Esophagus muscularis mucosa (tissue), 4 donors: ENCODE data around the gene ATAD3B.

Experiments used
- EP300 ChIP-seq: sonication (generic); formaldehyde crosslinking; IDR thresholded peaks from one replicate; pipeline ENCODE4 v1.6.1; 2017; ENCODE audit warnings: antibody characterized with exemption
- POLR2A ChIP-seq: fragments of 450-650 bp; IDR thresholded peaks from one replicate; pipeline ENCODE4 v1.6.1; 2017; ENCODE audit warnings: antibody characterized with exemption, moderate library complexity, mild to moderate bottlenecking, low read depth
- TF ChIP-seq, protein P1 (sequence below), 3 experiments: fragments of 200-600 bp in 2 of 3; fragments of 450-650 bp in 1 of 3; sonication (generic) in 2 of 3; IDR thresholded peaks; one replicate each; pipeline ENCODE4 v1.5.1; 2017 to 2019; ENCODE audit warnings: antibody characterized with exemption in 3 of 3, mild to moderate bottlenecking in 2 of 3, moderate library complexity in 1 of 3

DNA sequence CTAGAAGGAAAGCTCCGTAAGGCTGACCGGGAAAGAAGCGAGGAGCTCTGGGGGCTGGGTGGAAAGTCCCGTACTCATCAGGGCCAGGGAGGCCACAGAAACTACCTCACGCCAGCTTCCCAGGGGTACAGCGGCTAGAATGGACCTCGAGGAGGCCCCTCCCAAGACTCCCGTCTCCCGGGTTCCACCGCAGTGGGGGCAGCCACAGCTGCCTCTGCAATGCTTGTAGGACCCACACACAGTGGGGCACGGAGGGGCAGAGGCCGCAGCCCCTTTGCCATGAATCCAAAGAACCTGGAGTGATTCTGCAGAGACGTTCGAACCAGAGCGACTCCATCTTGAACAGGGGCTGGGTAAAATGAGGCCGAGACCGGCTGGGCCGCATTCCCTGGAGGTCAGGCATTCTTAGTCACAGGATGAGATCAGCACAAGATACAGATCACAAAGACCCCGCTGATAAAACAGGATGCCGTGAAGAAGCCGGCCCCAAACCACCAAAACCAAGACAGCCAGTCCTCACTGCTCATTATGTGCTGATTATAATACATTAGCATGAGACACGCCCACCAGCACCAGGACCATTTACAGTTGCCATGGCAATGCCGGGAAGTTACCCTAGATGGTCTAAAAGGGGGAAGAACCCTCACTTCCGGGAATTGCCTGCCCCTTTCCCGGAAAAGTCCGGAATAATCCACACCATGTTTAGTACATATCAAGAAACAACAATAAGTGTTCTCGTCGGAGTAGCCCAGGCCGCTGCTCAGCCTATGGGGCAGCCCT lies 48.9 kb upstream of the ATAD3B start:
- TF ChIP-seq POLR2A (no peak), EP300 (no peak)
- TF ChIP-seq, protein P1, sequence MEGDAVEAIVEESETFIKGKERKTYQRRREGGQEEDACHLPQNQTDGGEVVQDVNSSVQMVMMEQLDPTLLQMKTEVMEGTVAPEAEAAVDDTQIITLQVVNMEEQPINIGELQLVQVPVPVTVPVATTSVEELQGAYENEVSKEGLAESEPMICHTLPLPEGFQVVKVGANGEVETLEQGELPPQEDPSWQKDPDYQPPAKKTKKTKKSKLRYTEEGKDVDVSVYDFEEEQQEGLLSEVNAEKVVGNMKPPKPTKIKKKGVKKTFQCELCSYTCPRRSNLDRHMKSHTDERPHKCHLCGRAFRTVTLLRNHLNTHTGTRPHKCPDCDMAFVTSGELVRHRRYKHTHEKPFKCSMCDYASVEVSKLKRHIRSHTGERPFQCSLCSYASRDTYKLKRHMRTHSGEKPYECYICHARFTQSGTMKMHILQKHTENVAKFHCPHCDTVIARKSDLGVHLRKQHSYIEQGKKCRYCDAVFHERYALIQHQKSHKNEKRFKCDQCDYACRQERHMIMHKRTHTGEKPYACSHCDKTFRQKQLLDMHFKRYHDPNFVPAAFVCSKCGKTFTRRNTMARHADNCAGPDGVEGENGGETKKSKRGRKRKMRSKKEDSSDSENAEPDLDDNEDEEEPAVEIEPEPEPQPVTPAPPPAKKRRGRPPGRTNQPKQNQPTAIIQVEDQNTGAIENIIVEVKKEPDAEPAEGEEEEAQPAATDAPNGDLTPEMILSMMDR (IDR thresholded peaks at IDR 0.05) = no peak
